Natural killer cell treated with Interleukin-12 subunit alpha and Interleukin-12 subunit beta and Interleukin-15 and Interleukin-18, amount 100 ng/mL, for 72 hours (primary cell): ENCODE data around the gene UBE4A. TPM values are rescaled to one million over a fixed set of nuclear protein-coding genes. Genes with fewer than 3 reads are reported as not detected.

Experiments
- ATAC-seq, 2 donors: fragments of 150-1000 bp; cut with Tn5 transposase in 1 of 2; sonication (Bioruptor Pico), chemical (Tn5 transposase) in 1 of 2; 2 replicates each; pipeline ENCODE4 v1.10.0; 2021
- DNase-seq: peaks from one replicate; pipeline ENCODE4 v3.0.0; 2022; ENCODE audit warnings: low spot score
- H3K27ac Mint-ChIP-seq, 2 donors: 1 replicate in 1 of 2; 2 replicates in 1 of 2; pipeline ENCODE4 v1.8.0; 2022; ENCODE audit warnings: mixed read lengths in 2 of 2, mild to moderate bottlenecking in 1 of 2, moderate library complexity in 1 of 2
- H3K27me3 Mint-ChIP-seq, 2 donors: 1 replicate in 1 of 2; 2 replicates in 1 of 2; pipeline ENCODE4 v1.8.0; 2022; ENCODE audit warnings: mixed read lengths in 2 of 2
- H3K36me3 Mint-ChIP-seq: one replicate; pipeline ENCODE4 v1.8.0; 2022; ENCODE audit warnings: mixed read lengths
- H3K4me1 Mint-ChIP-seq, 2 donors: 1 replicate in 1 of 2; 2 replicates in 1 of 2; pipeline ENCODE4 v1.8.0; 2022; ENCODE audit warnings: low read depth in 2 of 2, mixed read lengths in 2 of 2, mild to moderate bottlenecking in 1 of 2
- H3K4me3 Mint-ChIP-seq: one replicate; pipeline ENCODE4 v1.8.0; 2022; ENCODE audit warnings: mixed read lengths
- H3K9me3 Mint-ChIP-seq: 2 replicates; pipeline ENCODE4 v1.8.0; 2022; ENCODE audit warnings: mixed read lengths
- total RNA-seq, 2 donors: library from RNA; stranded (reverse); gene quantifications; one replicate each; pipeline ENCODE4 v1.2.3, GENCODE V29; 2022

Gene UBE4A
- total RNA-seq, 2 donors from 2014 or later = 45.0 to 58.8 TPM

DNA sequence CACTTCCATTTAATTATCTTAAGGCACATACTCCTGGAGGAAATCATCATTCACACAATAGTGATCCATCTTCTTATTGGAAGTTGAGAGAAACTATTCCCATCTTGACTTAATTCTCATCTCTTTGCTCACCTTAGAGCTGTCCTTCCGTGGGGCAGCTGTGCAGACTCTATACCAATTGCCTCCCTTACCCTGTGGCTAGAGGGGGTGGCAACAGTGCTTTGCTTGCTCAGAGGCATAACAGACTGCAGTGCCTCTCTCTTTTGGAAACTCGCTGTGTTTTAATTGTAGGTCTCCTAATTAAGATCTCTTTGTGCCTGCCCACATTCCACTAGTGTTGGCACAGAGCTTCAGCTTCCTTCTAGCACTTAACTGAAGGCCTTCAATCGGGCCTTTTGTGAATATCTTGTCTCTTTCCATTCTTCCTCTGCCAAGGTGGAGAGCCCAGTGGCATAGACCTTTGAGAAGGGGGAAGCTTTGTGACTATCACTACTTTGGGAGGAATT is 82.4 kb downstream of the UBE4A start:
- DNase-seq (no peak), ATAC-seq (no peak)
- Mint-ChIP-seq H3K9me3 (no peaks in the 10 kb centered on the region), H3K27me3 (no peaks in the 10 kb centered on the region), H3K36me3 (peaks cover 5% of the 10 kb centered on the region), H3K27ac (peak overlapping the region; percentile 84 to 97), H3K4me1 (peaks cover 70 to 80% of the 10 kb centered on the region in 2 donors), H3K4me3 (peak overlapping the region; percentile 87)

DNA sequence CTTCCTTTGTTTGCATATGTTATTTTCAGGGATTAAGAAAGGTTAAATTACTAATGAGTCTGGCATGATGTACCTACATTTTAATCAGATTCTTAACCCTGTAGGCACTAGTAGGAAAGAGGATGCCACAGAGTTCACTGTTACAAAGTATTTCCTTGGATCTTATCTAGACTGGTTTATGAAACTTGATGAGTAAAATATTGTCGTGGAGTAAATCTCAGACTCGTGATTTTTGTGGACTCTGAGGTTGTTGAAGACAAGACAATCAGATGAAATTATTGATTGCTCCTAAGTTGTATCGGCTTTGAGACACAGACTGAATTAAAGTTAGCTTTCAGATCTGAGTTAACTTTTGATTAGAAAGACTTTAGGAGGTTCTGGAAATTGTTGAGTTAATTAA is 82.9 kb downstream of the UBE4A start:
- Mint-ChIP-seq H3K4me1 (peaks cover 73 to 84% of the 10 kb centered on the region in 2 donors), H3K36me3 (peaks cover 5% of the 10 kb centered on the region), H3K27ac (peak overlapping the region; percentile 84 to 97), H3K27me3 (no peaks in the 10 kb centered on the region), H3K4me3 (peak overlapping the region; percentile 87), H3K9me3 (no peaks in the 10 kb centered on the region)
- no peak for ATAC-seq
- no peak for DNase-seq

- H3K27ac Mint-ChIP-seq = peak overlapping the region; percentile 84 to 97
- H3K36me3 Mint-ChIP-seq = peaks cover 5% of the 10 kb centered on the region
- no peaks in the 10 kb centered on the region for H3K9me3 Mint-ChIP-seq
- DNase-seq (no peak), ATAC-seq (no peak)
- H3K4me3 Mint-ChIP-seq = peak overlapping the region; percentile 87
- H3K4me1 Mint-ChIP-seq = peaks cover 76 to 92% of the 10 kb centered on the region in 2 donors
- no peaks in the 10 kb centered on the region for H3K27me3 Mint-ChIP-seq
These were observed 83.6 kb downstream of the UBE4A start for GRCh38 chr11:118442908-118443589.

DNA sequence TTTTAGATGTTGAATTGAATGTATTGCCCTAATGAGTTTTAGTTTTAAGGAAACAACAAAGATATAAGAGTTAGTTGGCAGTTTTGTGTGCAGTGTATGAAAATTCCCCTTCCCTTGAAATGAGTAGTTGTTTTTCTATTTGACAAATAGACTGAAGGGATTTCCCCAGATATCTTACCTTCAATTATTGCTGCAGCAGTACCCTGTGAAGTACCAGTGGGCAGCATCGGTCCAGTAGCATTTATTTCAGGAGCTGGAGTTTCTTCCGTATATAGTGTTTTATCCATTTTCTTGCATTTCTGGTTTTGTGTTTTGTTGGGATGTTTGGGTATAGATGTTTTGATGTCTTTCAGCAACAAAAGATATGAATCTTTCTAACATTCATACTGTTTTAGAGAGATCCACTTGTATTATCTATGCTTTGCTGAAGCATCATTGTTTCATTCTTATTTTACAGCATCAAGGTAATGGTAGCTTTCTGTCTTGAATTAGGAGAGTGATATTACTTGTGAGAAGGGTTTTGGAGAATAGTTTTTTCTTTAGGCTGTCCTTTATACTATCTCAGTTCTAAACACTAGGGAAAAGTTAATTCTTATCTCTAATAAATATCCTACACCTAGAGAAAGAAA is 84.3 kb downstream of the UBE4A start:
- no peaks in the 10 kb centered on the region for H3K27me3 Mint-ChIP-seq
- H3K9me3 Mint-ChIP-seq = no peaks in the 10 kb centered on the region
- peak overlapping the region; percentile 87 for H3K4me3 Mint-ChIP-seq
- DNase-seq (no peak), ATAC-seq (peak; percentile 73 to 75)
- H3K27ac Mint-ChIP-seq = peak overlapping the region; percentile 84 to 97
- H3K4me1 Mint-ChIP-seq = peaks cover 77 to 92% of the 10 kb centered on the region in 2 donors
- peaks cover 5% of the 10 kb centered on the region for H3K36me3 Mint-ChIP-seq

DNA sequence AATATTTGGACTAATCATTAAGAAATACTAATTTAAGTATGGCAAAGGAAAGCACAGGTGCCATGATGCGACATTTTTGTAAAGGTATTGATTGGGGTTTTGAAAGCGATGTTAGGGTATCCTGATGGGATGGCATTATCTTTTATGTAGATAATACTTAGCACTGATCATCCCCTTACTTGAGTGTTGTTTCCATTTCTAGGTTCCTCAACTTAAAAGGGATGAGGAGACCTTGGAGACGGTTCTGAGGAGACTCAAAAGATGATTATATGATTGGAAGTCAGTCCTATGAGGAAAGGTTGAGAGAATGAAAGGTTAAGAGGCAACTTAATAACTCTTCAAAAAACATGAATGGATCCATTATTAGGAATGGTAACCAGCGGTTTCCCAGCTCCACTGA is 88.0 kb downstream of the UBE4A start:
- Mint-ChIP-seq H3K9me3 (no peaks in the 10 kb centered on the region), H3K4me3 (peak overlapping the region; percentile 81), H3K27ac (peak overlapping the region; percentile 71 to 85), H3K36me3 (peaks cover 5% of the 10 kb centered on the region), H3K27me3 (no peaks in the 10 kb centered on the region), H3K4me1 (peaks cover 65 to 66% of the 10 kb centered on the region in 2 donors)
- DNase-seq = no peak
- no peak for ATAC-seq

DNA sequence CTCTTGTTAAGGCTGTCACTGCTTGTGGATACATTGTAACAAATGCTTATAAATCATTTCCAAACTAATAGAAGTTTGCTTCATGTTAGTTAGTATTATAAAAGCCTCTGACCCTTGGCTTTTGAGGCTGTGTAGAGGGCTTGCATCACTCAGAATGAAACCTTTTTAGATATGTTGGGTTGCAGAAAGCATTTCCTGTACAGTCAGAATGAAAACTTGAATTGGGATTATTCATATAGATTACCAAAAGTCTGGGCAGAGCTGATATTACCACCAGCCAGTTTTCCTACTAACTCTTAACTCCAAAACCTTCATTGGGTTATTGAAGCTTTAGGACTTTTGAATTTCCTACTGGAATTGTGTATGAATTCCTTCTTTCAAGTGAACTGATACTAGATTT is 88.9 kb downstream of the UBE4A start:
- Mint-ChIP-seq H3K27me3 (no peaks in the 10 kb centered on the region), H3K4me3 (peak overlapping the region; percentile 81), H3K9me3 (no peaks in the 10 kb centered on the region), H3K27ac (peak overlapping the region; percentile 71 to 85), H3K4me1 (peaks cover 61 to 65% of the 10 kb centered on the region in 2 donors), H3K36me3 (peaks cover 6% of the 10 kb centered on the region)
- ATAC-seq (peak; percentile 89 to 92), DNase-seq (no peak)

Other genes starting within 250 kb of the UBE4A start
- gene SCN4B, start 206.8 kb upstream of the UBE4A start, total RNA-seq = not detected
- gene SCN2B, start 183.0 kb upstream of the UBE4A start, total RNA-seq = not detected
- gene JAML, start 134.6 kb upstream of the UBE4A start, total RNA-seq = 1 to 10 TPM; 1.4 to 8.5 TPM
- gene MPZL3, start 107.2 kb upstream of the UBE4A start, total RNA-seq = 10 to 100 TPM; 10.8 to 12.8 TPM
- gene MPZL2, start 95.3 kb upstream of the UBE4A start, total RNA-seq = under 1 TPM in 1 of 2 donors, not detected in 1; 0.45 TPM
- gene CD3E, start 54.9 kb upstream of the UBE4A start, total RNA-seq = 100 to 1,000 TPM in 1 of 2 donors, 10 to 100 TPM in 1; 25.7 to 148 TPM
- 100 to 1,000 TPM in 1 of 2 donors, 10 to 100 TPM in 1; 30.5 to 161 TPM for gene CD3D, start 16.9 kb upstream of the UBE4A start, total RNA-seq
- gene CD3G, start 15.3 kb upstream of the UBE4A start, total RNA-seq = 10 to 100 TPM in 1 of 2 donors, 1 to 10 TPM in 1; 7.1 to 49.4 TPM
- 100 to 1,000 TPM; 183 to 189 TPM for gene ATP5MG, start 42.0 kb downstream of the UBE4A start, total RNA-seq
- 100 to 1,000 TPM; 145 to 202 TPM for gene KMT2A, start 76.9 kb downstream of the UBE4A start, total RNA-seq
- 1 to 10 TPM; 2.5 to 3.4 TPM for gene TTC36, start 167.9 kb downstream of the UBE4A start, total RNA-seq
- gene TMEM25, start 171.6 kb downstream of the UBE4A start, total RNA-seq = 1 to 10 TPM; 6.9 to 9.8 TPM
- 10 to 100 TPM; 12.1 to 13.2 TPM for gene IFT46, start 206.3 kb downstream of the UBE4A start, total RNA-seq
- 100 to 1,000 TPM; 152 to 212 TPM for gene ARCN1, start 212.8 kb downstream of the UBE4A start, total RNA-seq
- gene PHLDB1, start 248.0 kb downstream of the UBE4A start, total RNA-seq = 1 to 10 TPM in 1 of 2 donors, under 1 TPM in 1; 0.98 to 2.6 TPM